Esophagus muscularis mucosa (tissue), 3 donors: ENCODE results near the gene VMO1.

Experiments used
- CTCF ChIP-seq, 3 experiments: fragments of 200-600 bp in 2 of 3; fragments of 450-650 bp in 1 of 3; sonication (generic) in 2 of 3; IDR thresholded peaks; one replicate each; pipeline ENCODE4 v1.5.1; 2017 to 2019; ENCODE audit warnings: antibody characterized with exemption in 3 of 3, mild to moderate bottlenecking in 2 of 3, moderate library complexity in 1 of 3
- POLR2A ChIP-seq: fragments of 450-650 bp; IDR thresholded peaks from one replicate; pipeline ENCODE4 v1.6.1; 2017; ENCODE audit warnings: antibody characterized with exemption, moderate library complexity, mild to moderate bottlenecking, low read depth
- POLR2AphosphoS5 ChIP-seq, 2 donors: sonication (generic); formaldehyde crosslinking; IDR thresholded peaks; one replicate each; pipeline ENCODE4 v1.6.1; 2017; ENCODE audit warnings: antibody characterized with exemption in 2 of 2

GRCh38 chr17:4796552-4796920 is 10.4 kb upstream of the VMO1 start:
- TF ChIP-seq POLR2AphosphoS5 (IDR thresholded peaks at IDR 0.05) (no peak), CTCF (IDR thresholded peaks at IDR 0.05) (no peak), POLR2A (no peak)
